ENCODE measurements around the gene FUZ.
A peak's percentile ranks its signal among the peaks of the same experiment; 100 is the strongest.

GRCh38 chr19:49847731-49848696 is 34.9 kb upstream of the FUZ start:
- no peak for TF ChIP-seq ZNF274 (IDR thresholded peaks at IDR 0.05; ENCODE audit: low read depth, low read length)
- peak; percentile 60; the same call in 1 of the 2 replicates for TF ChIP-seq FOSL1 (IDR thresholded peaks at IDR 0.05; ENCODE audit: low read depth)

Data from HCT116 (cell line).